Neural cell (in vitro differentiated cells): ENCODE results near the gene ADIG.

Experiments
- CTCF ChIP-seq: fragments of 450-650 bp; IDR thresholded peaks from 2 replicates; pipeline ENCODE4 v1.5.1; 2014; ENCODE audit warnings: antibody characterized with exemption, mild to moderate bottlenecking, moderate library complexity; ENCODE audit not compliant: poor library complexity, severe bottlenecking
- EZH2 ChIP-seq: fragments of 200-600, 300-800 bp; shearing (Covaris generic), sonication (generic); IDR thresholded peaks from 2 replicates; pipeline ENCODE4 v1.6.1; 2014; ENCODE audit warnings: antibody characterized with exemption, low read length, borderline replicate concordance, mild to moderate bottlenecking; ENCODE audit not compliant: insufficient read depth, poor library complexity, severe bottlenecking
- POLR2AphosphoS5 ChIP-seq: IDR thresholded peaks from 2 replicates; pipeline ENCODE4 v1.6.1; 2012
- REST ChIP-seq: IDR thresholded peaks from 2 replicates; pipeline ENCODE4 v1.6.1; 2012; ENCODE audit warnings: borderline replicate concordance
- SMC3 ChIP-seq: fragments of 450-650 bp; conservative IDR thresholded peaks from 2 replicates; pipeline ENCODE4 v1.6.1; 2014; ENCODE audit warnings: antibody characterized with exemption, mild to moderate bottlenecking, moderate library complexity; ENCODE audit not compliant: poor library complexity
- TAF1 ChIP-seq: IDR thresholded peaks from 2 replicates; pipeline ENCODE4 v1.6.1; 2012; ENCODE audit warnings: low read depth

DNA sequence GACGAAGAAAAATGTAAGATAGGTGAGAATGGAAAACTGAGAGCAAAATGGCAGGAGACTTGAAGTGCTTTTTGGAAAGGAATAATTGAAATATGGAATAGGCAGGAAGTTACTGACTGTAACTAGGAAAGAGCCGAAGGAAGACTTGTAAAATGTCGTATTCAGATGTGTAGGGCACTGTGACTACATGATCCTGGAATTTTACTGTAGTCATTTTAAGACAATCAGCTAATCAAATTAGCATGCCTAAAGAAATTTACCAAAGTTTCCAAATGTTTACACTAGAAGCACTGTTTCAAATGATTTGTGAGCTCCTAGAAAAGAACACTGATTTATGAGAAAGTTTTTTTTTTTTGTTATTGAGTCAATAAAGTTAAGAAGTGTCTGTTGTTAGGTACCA lies 21.2 kb upstream of the ADIG start:
- TF ChIP-seq CTCF = no peak
- TF ChIP-seq EZH2 = no peak
- TF ChIP-seq POLR2AphosphoS5 = no peak
- TF ChIP-seq TAF1 = no peak
- TF ChIP-seq REST = no peak
- no peak for TF ChIP-seq SMC3
